Stimulated activated CD4-positive, alpha-beta T cell treated with anti-CD3 and anti-CD28 coated beads, Interleukin-12 subunit alpha, Interleukin-12 subunit beta, amount 100 ng/mL, for 24 hours (primary cell): ENCODE results near the gene ECE1.
A peak's percentile ranks its signal among the peaks of the same experiment; 100 is the strongest.
"Not testable (repeated sequence)": the region's sequence is repeated elsewhere in the genome, so short reads cannot be mapped to it uniquely, and the experiment has no call there.

ENCODE experiments used
- DNase-seq, 2 experiments: peaks; one replicate each; pipeline ENCODE4 v3.0.0-alpha.2; 2020; ENCODE audit warnings: low read depth in 2 of 2

The ECE1 gene

GRCh38 chr1:21232044-21232443 is 58.2 kb downstream of the ECE1 start:
- DNase-seq: no peak

- DNase-seq: no peak
Measured at GRCh38 chr1:21229246-21230000, 60.8 kb downstream of the ECE1 start.

- not testable (repeated sequence) for DNase-seq
Measured at GRCh38 chr1:21228224-21228623, 62.0 kb downstream of the ECE1 start.

- DNase-seq: no peak
Measured at GRCh38 chr1:21225065-21225464, 65.2 kb downstream of the ECE1 start.

GRCh38 chr1:21220815-21221214 is 69.4 kb downstream of the ECE1 start:
- no peak for DNase-seq

- no peak for DNase-seq
Measured at GRCh38 chr1:21219674-21220073, 70.6 kb downstream of the ECE1 start.

- peak in 1 of 2 experiments; percentile 33 for DNase-seq
Measured at GRCh38 chr1:21217812-21218596, 72.3 kb downstream of the ECE1 start.

- DNase-seq: peak; percentile 37 to 71
Measured at GRCh38 chr1:21216835-21217811, 73.1 kb downstream of the ECE1 start.

GRCh38 chr1:21212126-21212525 is 78.1 kb downstream of the ECE1 start:
- no peak for DNase-seq

GRCh38 chr1:21208137-21208700 is 82.0 kb downstream of the ECE1 start:
- not testable (repeated sequence) for DNase-seq

GRCh38 chr1:21206117-21206516 is 84.1 kb downstream of the ECE1 start:
- no peak for DNase-seq

GRCh38 chr1:21205416-21205815 is 84.8 kb downstream of the ECE1 start:
- DNase-seq: no peak

GRCh38 chr1:21201650-21202049 is 88.6 kb downstream of the ECE1 start:
- no peak for DNase-seq

GRCh38 chr1:21201238-21201637 is 89.0 kb downstream of the ECE1 start:
- DNase-seq: not testable (repeated sequence)

- no peak for DNase-seq
Measured at GRCh38 chr1:21200767-21201166, 89.5 kb downstream of the ECE1 start.

- no peak for DNase-seq
Measured at GRCh38 chr1:21198929-21199328, 91.3 kb downstream of the ECE1 start.

- no peak for DNase-seq
Measured at GRCh38 chr1:21192871-21193270, 97.4 kb downstream of the ECE1 start.

GRCh38 chr1:21192284-21192683 is 98.0 kb downstream of the ECE1 start:
- DNase-seq: no peak

GRCh38 chr1:21190771-21191170 is 99.5 kb downstream of the ECE1 start:
- not testable (repeated sequence) for DNase-seq

- DNase-seq: no peak
Measured at GRCh38 chr1:21189906-21190500, 100.3 kb downstream of the ECE1 start.

GRCh38 chr1:21189421-21189820 is 100.8 kb downstream of the ECE1 start:
- no peak for DNase-seq
